Measurements from ENCODE around the gene TCEA2. TPM values are rescaled to one million over a fixed set of nuclear protein-coding genes. Genes with fewer than 3 reads are reported as not detected.
A peak's percentile ranks its signal among the peaks of the same experiment; 100 is the strongest.

The TCEA2 gene
- total and polyA plus RNA-seq, 2 donors from 2014 or later = 53.8 to 90.9 TPM

DNA sequence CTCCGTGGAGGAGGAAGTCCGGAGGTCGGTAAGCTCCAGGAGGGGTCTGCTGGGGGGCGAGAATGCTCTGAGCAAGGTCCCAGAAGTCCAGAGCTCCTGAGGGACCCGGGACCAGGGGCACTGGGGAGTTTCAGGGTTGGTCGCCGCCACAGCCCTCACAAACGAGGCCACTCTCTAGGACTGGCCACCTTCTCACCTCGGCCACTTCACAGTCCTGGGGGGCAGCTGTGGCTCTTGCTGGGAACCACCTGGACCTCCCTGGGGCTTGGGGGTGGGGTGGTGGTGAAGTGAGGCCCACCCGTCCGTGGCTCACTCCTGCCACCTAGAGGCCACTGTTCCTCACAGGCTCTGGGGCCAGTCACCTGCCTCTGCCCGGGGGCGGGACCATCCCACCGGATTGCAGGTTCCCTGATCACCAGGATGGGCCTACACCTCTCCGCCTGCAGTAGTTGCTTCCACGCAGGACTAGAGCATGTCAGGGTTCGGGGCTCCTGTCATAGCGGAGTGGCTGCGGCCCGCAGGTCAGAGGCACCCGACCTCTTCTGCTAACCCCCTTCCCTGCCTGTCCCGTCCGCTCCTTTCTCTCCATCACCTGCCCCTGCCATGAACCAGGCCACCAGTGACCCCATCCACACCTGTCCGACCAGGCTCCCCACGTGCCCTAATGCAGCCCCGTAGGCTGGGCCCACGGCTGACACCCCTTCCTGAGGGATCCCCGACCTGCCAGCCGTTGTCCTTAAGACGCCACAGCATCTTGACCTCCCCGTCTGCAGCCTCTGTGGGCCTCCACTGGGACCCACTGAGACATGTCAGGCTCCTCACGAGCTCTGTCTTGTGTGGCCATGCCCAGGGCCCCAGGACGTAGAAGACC lies 5.1 kb upstream of the TCEA2 start:
- peaks cover 0 to 27% (median 0%) of the 10 kb centered on the region in 3 donors for H3K4me1 ChIP-seq (ENCODE audit: control insufficient read depth in 2 of 3, insufficient read depth in 2 of 3, low read depth in 1 of 3, low read length in 3 of 3)
- peak overlapping the region in 1 of 3 donors; percentile 29 for H3K4me3 ChIP-seq (ENCODE audit: low read length in 3 of 3)
- intact Hi-C loops (cut with DNase I) = loop anchor here (5.0 kb wide), 1 partner anchor 436 kb away; no protein-coding TSS in a partner anchor
- H3K27ac ChIP-seq (ENCODE audit: low read depth in 2 of 2, low read length in 2 of 2) = peak overlapping the region; percentile 7 to 68
- FAIRE-seq (no peak), DNase-seq (peak in 4 of 5 donors; percentile 82 to 93 (median 89))
- TF ChIP-seq, protein P1, sequence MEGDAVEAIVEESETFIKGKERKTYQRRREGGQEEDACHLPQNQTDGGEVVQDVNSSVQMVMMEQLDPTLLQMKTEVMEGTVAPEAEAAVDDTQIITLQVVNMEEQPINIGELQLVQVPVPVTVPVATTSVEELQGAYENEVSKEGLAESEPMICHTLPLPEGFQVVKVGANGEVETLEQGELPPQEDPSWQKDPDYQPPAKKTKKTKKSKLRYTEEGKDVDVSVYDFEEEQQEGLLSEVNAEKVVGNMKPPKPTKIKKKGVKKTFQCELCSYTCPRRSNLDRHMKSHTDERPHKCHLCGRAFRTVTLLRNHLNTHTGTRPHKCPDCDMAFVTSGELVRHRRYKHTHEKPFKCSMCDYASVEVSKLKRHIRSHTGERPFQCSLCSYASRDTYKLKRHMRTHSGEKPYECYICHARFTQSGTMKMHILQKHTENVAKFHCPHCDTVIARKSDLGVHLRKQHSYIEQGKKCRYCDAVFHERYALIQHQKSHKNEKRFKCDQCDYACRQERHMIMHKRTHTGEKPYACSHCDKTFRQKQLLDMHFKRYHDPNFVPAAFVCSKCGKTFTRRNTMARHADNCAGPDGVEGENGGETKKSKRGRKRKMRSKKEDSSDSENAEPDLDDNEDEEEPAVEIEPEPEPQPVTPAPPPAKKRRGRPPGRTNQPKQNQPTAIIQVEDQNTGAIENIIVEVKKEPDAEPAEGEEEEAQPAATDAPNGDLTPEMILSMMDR (IDR thresholded peaks at IDR 0.05; ENCODE audit: borderline replicate concordance, extremely low read depth, insufficient read depth) = peak; percentile 72
- H3K36me3 ChIP-seq (ENCODE audit: control insufficient read depth in 2 of 3, insufficient read depth in 3 of 3, low read length in 3 of 3) = no peaks in the 10 kb centered on the region
- H3K9me3 ChIP-seq (ENCODE audit: control insufficient read depth in 2 of 3, insufficient read depth in 1 of 3, low read length in 3 of 3) = no peaks in the 10 kb centered on the region
- H3K9ac ChIP-seq (ENCODE audit: low read length in 3 of 3) = no peak overlapping the region
- H3K27me3 ChIP-seq (ENCODE audit: control insufficient read depth, insufficient read depth, low read length) = no peaks in the 10 kb centered on the region

DNA sequence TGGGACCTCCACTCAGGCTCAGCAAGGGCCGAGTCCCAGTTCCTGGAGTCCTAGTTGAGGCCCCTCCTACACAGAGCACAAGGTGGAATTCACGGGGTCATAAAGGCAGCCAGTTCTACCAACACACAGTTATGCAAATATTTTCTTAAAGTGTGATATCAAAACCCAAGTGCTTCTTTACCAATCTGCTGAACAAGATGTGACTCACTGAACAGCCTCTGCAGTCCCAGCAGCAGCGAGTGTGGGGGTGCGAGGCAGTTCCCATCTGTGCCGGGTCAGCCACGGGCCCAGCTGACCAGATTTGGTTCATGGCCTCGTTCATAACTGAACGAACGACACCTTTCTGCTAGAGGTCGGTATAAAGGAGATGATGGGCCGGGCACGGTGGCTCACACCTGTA lies 4.5 kb upstream of the TCEA2 start:
- no peak overlapping the region for H3K4me3 ChIP-seq (ENCODE audit: low read length in 3 of 3)
- DNase-seq (no peak), FAIRE-seq (no peak)
- H3K27me3 ChIP-seq (ENCODE audit: control insufficient read depth, insufficient read depth, low read length) = no peaks in the 10 kb centered on the region
- intact Hi-C loops (cut with DNase I) = loop anchor here (5.0 kb wide), 1 partner anchor 436 kb away; no protein-coding TSS in a partner anchor
- no peak overlapping the region for H3K9ac ChIP-seq (ENCODE audit: low read length in 3 of 3)
- TF ChIP-seq, protein P1 (IDR thresholded peaks at IDR 0.05; ENCODE audit: borderline replicate concordance, extremely low read depth, insufficient read depth) = no peak
- no peaks in the 10 kb centered on the region for H3K36me3 ChIP-seq (ENCODE audit: control insufficient read depth in 2 of 3, insufficient read depth in 3 of 3, low read length in 3 of 3)
- H3K9me3 ChIP-seq (ENCODE audit: control insufficient read depth in 2 of 3, insufficient read depth in 1 of 3, low read length in 3 of 3) = no peaks in the 10 kb centered on the region
- no peak overlapping the region for H3K27ac ChIP-seq (ENCODE audit: low read depth in 2 of 2, low read length in 2 of 2)
- peaks cover 0 to 22% (median 0%) of the 10 kb centered on the region in 3 donors for H3K4me1 ChIP-seq (ENCODE audit: control insufficient read depth in 2 of 3, insufficient read depth in 2 of 3, low read depth in 1 of 3, low read length in 3 of 3)

DNA sequence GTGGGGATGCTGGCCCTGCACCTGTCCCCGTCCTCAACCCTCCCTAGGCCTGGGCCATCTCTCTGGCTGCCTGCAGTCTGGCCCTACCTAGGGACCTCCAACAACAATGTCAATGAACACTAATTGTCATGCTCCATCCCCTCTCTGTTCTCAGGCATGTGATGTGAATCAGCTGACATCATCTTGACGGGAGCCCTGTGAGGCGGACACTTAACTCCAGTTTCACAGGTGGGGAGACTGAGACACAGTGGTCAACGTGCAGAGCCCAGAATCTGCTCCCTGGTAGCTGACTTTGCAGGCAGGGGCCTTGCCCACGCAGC lies 762 bp upstream of the TCEA2 start:
- no peaks in the 10 kb centered on the region for H3K27me3 ChIP-seq (ENCODE audit: control insufficient read depth, insufficient read depth, low read length)
- TF ChIP-seq, protein P1 (IDR thresholded peaks at IDR 0.05; ENCODE audit: borderline replicate concordance, extremely low read depth, insufficient read depth) = no peak
- FAIRE-seq (no peak), DNase-seq (peak in 1 of 5 donors; percentile 53)
- H3K9me3 ChIP-seq (ENCODE audit: control insufficient read depth in 2 of 3, insufficient read depth in 1 of 3, low read length in 3 of 3) = no peaks in the 10 kb centered on the region
- no peaks in the 10 kb centered on the region for H3K36me3 ChIP-seq (ENCODE audit: control insufficient read depth in 2 of 3, insufficient read depth in 3 of 3, low read length in 3 of 3)
- H3K9ac ChIP-seq (ENCODE audit: low read length in 3 of 3) = peak overlapping the region in 2 of 3 donors; percentile 41 to 73
- intact Hi-C loops (cut with DNase I) = no loop called here
- H3K4me1 ChIP-seq (ENCODE audit: control insufficient read depth in 2 of 3, insufficient read depth in 2 of 3, low read depth in 1 of 3, low read length in 3 of 3) = peaks cover 0 to 19% (median 6%) of the 10 kb centered on the region in 3 donors
- peak overlapping the region; percentile 65 to 78 for H3K27ac ChIP-seq (ENCODE audit: low read depth in 2 of 2, low read length in 2 of 2)
- peak overlapping the region in 2 of 3 donors; percentile 58 to 74 for H3K4me3 ChIP-seq (ENCODE audit: low read length in 3 of 3)

Measured in kidney (tissue), 14 donors.